Mucosa of rectum (tissue), 2 donors: Measurements from ENCODE around the gene CHTF18.

Experiments used
- H3K27ac ChIP-seq, 2 donors: one replicate each; pipeline ENCODE4 v1.7.0; 2013; ENCODE audit warnings: inconsistent platforms in 2 of 2, low read depth in 2 of 2, low read length in 2 of 2
- H3K27me3 ChIP-seq, 2 donors: one replicate each; pipeline ENCODE4 v1.7.0; 2013; ENCODE audit warnings: low read length in 2 of 2; ENCODE audit not compliant: control insufficient read depth in 2 of 2, insufficient read depth in 2 of 2
- H3K36me3 ChIP-seq, 2 donors: one replicate each; pipeline ENCODE4 v1.7.0; 2013; ENCODE audit warnings: low read length in 2 of 2; ENCODE audit not compliant: control insufficient read depth in 2 of 2, insufficient read depth in 2 of 2
- H3K4me1 ChIP-seq, 2 donors: one replicate each; pipeline ENCODE4 v1.7.0; 2013; ENCODE audit warnings: low read length in 2 of 2, mild to moderate bottlenecking in 1 of 2; ENCODE audit not compliant: control insufficient read depth in 2 of 2, insufficient read depth in 2 of 2
- H3K4me3 ChIP-seq, 2 donors: one replicate each; pipeline ENCODE4 v1.7.0; 2013; ENCODE audit warnings: low read length in 2 of 2
- H3K9ac ChIP-seq, 2 donors: one replicate each; pipeline ENCODE4 v1.7.0; 2013; ENCODE audit warnings: low read length in 2 of 2, low read depth in 1 of 2, mild to moderate bottlenecking in 1 of 2
- H3K9me3 ChIP-seq, 2 donors: one replicate each; pipeline ENCODE4 v1.7.0; 2013; ENCODE audit warnings: low read length in 2 of 2; ENCODE audit not compliant: control insufficient read depth in 2 of 2
- donor health status: healthy.
- donor health status: Normal muscosa, but diverticular disease.

Gene CHTF18

DNA sequence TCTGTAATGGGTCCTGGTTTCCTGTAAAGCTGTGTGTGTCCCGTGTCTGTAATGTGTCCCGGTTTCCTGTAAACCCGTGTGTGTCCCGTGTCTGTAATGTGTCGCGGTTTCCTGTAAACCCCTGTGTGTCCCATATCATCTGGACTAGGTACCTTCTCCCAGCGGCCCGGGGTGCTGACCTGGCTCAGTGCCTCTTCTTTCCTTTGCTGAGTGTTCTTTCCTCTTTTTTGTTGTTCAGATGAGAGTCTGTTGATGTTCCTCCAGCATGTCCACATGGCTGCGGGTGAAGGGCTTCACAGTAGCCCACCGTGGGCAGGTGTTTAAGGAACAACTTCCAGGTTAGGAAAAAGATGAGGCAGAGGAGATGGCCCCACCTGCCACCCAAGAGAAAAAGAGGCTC is 58.7 kb downstream of the CHTF18 start:
- H3K9ac ChIP-seq: no peak overlapping the region
- no peak overlapping the region for H3K27ac ChIP-seq
- no peaks in the 10 kb centered on the region for H3K27me3 ChIP-seq
- H3K4me1 ChIP-seq: no peaks in the 10 kb centered on the region
- H3K36me3 ChIP-seq: no peaks in the 10 kb centered on the region
- no peak overlapping the region for H3K4me3 ChIP-seq
- H3K9me3 ChIP-seq: no peaks in the 10 kb centered on the region
